CD4-positive, alpha-beta T cell treated with Interleukin-6 for 4 hours (primary cell): Measurements from ENCODE around the gene DUSP5.
A peak's percentile ranks its signal among the peaks of the same experiment; 100 is the strongest.
"Not testable (repeated sequence)": the region's sequence is repeated elsewhere in the genome, so short reads cannot be mapped to it uniquely, and the experiment has no call there.

ENCODE experiments used
- DNase-seq: peaks from one replicate; pipeline ENCODE4 v3.0.0-alpha.2; 2020; ENCODE audit warnings: mixed read lengths

Gene DUSP5

GRCh38 chr10:110497438-110498086 lies at the start of gene DUSP5:
TSS of gene DUSP5 (plus strand) at chr10:110497907. CDS start at chr10:110498122, 215 bp downstream.
- DNase-seq: peak; percentile 93

GRCh38 chr10:110448682-110449418 lies 48.9 kb upstream of the DUSP5 start:
- no peak for DNase-seq

GRCh38 chr10:110455446-110455845 lies 42.3 kb upstream of the DUSP5 start:
- peak; percentile 19 for DNase-seq

DNA sequence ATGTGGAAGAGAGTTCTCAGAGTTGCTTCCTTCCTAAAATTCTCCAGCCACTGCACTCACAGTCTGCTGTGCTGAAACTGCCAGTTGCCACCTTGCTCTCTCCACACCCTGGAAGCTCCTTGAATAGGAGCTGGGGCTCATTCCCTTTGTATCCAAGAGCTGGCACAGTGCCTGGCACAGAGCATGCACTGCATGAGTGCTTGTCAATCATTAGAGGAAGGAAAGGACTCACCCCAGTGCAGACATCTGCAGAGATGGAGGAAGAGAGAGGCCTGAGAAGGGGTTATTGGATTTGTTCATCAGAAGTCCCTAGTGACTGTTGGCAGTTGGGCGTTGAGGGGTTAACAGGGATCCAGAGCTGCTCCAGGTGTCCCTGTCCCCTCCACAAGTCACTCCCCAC lies 41.7 kb upstream of the DUSP5 start:
- no peak for DNase-seq

DNA sequence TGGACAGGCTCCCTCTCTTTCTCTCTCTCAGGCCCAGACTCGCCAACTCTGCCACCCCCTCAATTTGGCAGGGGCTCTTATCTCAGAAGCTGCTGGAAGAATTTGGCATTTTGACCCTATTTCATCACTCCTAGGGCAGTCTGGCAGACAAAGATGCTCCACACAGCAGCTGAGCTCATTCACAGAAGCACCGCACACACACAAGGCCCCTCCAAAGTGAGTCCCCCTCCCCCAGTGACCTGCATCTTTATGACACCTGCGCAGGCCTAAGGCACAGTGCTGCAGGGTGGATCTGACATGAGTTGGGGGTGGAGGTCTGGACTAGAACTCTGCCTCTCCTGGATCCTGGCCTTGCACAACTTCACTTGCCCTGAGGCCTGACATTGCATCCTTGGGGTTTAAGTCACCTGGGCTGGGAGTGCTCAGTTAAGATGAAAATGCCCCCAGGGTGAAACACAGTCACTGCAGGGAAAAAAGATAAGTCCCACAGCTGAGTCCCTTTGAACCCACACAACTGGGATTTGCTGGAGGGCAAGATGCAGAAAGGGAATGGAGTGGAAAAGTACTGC lies 41.1 kb upstream of the DUSP5 start:
- DNase-seq: no peak

- no peak for DNase-seq
These were observed 39.9 kb upstream of the DUSP5 start for GRCh38 chr10:110457851-110458250.

DNA sequence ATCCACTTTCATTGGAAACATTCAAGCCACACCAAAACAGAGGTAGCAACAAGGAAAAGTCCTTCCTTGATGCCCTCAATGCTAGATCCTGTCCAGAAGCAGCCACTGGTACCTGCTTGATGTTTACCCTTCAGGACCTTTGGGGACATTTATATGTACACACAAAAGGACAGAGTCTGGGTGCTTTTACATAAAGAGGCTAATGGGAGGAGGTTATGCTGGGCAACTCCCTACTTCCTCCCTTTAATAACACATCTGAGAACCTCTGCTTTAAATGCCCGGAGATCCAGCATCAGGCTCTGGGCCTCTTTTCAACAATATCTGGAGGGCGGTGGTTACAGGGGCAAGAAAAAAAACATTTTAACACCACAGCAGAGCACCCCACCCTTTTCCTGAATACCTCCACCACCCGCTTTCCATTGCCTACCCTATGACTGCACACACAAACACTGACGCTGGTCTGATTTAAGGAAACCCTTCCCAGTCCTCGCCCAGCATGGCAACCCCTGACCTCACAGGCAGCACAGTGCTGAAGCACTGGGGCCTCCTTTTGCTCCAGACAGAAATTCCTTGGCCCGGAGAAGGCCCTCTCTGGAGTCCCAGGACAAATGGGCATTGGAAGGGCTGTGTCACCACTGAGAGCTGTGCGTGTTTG lies 39.3 kb upstream of the DUSP5 start:
- no peak for DNase-seq

DNA sequence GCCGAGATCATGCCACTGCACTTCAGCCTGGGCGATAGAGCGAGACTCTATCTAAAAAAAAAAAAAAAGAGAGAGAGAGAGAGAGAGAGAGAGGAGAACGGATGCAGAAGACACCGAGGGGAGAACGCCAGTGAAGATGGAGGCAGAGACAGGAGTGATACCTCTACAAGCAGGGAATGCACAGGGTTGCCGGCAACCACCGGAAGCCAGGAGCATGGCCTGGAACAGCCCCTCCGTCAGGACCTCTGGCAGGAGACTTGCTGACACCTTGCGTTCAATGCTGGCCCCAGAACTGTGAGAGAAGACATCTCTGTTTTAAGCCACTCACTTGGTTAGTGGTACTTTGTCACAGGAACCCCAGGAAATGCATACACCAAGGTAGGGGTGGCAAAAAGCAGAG lies 38.1 kb upstream of the DUSP5 start:
- DNase-seq: no peak

- peak; percentile 39 for DNase-seq
These were observed 37.4 kb upstream of the DUSP5 start for GRCh38 chr10:110460111-110460809.

DNA sequence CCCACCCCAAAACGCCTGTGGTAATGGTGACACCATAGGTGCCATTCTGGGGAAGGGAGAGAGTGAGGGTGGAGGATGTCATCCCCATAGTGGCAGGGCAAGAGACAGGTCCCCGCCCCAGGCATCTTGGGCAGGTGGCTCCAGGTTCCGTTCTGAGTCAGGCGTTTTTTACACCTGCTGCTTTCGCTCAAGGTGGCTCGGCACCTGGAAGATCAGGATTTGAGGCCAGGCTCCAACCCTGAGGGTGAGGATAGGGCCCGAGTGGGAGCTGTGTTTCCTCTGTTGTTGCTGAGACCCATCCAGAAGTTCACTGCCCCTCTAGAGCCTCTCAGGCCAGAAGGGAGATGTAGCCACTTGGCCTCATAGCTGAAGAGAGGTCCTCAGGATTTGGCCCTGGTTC lies 36.6 kb upstream of the DUSP5 start:
- no peak for DNase-seq

DNA sequence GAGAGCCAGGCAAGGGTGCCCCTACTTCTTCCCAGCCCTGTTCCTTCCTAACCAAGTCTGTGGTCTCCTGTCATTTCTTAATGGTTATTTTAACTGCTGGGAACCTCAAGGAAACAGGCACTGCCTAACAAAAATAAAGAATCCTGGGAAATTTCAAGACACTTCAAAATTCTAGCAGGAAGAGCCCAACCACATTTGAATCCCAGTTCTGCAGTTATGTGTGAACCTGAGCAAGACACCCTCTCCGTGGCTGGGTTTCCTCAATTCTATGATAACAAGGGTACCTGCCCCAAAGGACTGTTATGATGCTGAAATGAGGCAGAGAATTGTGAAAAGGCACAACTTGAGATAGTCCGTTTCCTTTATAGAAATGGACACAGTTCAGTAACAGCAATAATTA lies 36.2 kb upstream of the DUSP5 start:
- no peak for DNase-seq

DNA sequence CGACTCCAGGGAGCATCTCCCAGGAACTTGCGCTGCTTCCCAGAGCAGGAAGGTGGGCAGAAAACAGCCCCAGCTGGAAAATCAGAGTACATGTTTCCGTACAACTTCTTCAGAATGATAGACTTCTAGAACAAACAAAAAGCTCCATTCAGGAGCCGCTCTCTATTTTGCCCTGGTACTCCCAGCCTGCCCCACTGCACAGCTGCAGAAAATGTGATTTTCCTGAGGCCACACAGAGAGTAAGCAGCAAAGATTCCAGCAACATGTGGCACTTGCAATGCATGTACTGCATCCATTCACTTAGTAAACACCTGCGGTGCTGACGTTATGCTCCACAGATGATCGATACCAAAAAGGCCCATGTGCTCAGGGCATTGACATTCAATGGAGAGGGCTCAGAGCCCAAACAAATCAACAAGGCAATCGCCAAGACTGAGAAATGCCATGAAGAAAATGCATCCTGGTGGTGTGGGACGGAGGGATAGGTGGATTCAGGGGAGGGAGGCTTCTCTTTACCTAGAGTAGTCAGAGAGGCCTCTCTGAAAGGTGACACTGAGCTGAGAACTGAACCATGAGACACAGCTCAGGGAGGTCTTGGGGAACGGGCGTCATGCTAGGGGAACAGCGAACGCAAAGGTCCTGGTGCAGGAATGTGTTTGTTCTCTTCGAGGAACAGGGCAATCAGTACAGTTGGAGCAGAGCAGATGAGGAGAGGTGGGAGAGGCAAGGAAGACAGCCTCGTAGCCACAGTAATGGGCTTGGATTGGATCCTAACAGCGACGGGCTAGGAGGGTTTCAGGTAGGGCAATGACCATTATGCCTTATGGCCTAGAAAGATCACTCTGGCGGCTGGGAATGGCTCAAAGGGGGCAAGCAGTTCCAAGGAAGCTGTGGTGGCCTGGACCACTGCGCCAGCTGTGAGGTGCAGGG lies 35.3 kb upstream of the DUSP5 start:
- no peak for DNase-seq

GRCh38 chr10:110468258-110468657 lies 29.4 kb upstream of the DUSP5 start:
- DNase-seq: not testable (repeated sequence)

DNA sequence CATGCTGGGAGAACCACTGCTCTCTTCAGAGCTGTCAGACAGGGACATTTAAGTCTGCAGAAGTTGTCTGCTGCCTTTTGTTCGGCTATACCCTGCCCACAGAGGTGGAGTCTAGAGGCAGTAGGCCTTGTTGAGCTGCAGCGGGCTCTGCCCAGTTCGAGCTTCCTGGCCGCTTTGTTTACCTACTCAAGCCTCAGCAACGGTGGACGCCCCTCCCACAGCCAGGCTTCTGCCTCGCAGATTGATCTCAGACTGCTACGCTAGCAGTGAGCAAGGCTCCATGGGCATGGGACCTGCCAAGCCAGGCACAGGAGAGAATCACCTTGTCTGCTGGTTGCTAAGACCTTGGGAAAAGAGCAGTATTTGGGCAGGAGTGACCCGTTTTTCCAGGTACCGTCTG lies 27.2 kb upstream of the DUSP5 start:
- not testable (repeated sequence) for DNase-seq

GRCh38 chr10:110471566-110472139 lies 26.1 kb upstream of the DUSP5 start:
- DNase-seq: no peak

DNA sequence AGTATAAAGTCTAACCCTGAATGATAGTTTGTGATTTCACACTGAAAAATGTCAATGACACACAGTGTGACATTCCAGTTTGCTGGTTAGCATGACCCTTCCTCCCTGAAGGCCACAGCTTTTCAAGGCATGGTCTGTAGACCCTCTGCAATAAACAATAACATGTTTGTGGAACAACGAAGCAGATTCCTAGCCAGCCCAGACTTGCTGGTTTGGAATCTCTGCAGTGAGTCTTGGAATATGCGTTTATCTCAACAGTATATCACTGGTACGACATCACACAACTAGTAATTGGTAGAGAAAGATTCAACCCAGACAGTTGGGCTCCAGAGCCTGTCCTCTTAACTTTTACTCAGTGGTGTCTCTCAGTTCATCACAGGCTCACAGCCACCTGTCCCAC lies 23.7 kb upstream of the DUSP5 start:
- no peak for DNase-seq

DNA sequence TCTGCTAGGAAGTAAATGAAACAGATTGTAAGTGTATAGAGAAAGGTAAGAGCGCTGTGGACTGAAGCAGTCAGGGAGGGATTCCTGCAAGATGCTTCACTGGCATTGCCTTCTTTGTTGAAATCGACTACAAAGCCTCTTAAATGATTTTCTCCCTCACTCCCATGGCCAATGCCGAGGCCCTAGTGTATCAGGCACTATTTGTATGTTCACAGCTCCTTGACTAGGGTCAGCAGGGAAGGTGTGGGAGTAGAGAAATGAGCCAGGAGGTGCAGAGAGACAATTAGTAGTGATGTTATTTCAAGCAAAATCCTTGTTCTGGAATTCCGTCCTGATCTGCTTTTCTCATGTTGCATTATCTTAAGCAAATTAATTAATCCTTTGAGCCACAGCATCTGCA lies 22.9 kb upstream of the DUSP5 start:
- no peak for DNase-seq

- DNase-seq: no peak
These were observed 21.8 kb upstream of the DUSP5 start for GRCh38 chr10:110475722-110476515.

DNA sequence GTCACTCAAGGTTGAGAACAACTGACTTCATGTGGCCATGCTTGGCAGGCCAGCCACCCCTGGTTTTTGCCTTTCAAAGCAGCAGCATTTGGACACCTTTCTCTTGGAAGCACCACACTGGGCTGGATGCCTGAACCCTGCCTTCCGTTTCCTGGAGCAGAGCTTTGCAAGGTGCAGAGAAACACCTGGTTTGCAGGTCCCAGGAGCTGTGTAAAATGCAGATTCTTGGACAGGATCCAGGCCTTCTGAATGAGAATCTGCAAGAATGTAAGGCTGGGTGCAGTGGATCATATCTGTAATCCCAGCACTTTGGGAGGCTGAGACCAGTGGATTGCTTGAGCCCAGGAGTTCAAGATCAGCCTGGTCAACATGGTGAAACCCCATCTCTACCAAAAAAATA lies 18.0 kb upstream of the DUSP5 start:
- no peak for DNase-seq

GRCh38 chr10:110480387-110480786 lies 17.3 kb upstream of the DUSP5 start:
- no peak for DNase-seq

- DNase-seq: no peak
These were observed 15.8 kb upstream of the DUSP5 start for GRCh38 chr10:110481919-110482318.
